Chondrocyte (in vitro differentiated cells): ENCODE data around the gene ARHGAP15. TPM values are rescaled to one million over a fixed set of nuclear protein-coding genes. Genes with fewer than 3 reads are reported as not detected.

Experiments used
- DNase-seq: peaks from one replicate; pipeline ENCODE4 v3.0.0; 2021; ENCODE audit warnings: mixed read lengths, low spot score
- H3K27ac Mint-ChIP-seq: one replicate; pipeline ENCODE4 v1.8.0; 2021; ENCODE audit warnings: mild to moderate bottlenecking, moderate library complexity, mixed read lengths; ENCODE audit not compliant: unreplicated experiment
- H3K27me3 Mint-ChIP-seq: 2 replicates; pipeline ENCODE4 v1.8.0; 2021; ENCODE audit warnings: low read depth, mixed read lengths
- H3K36me3 Mint-ChIP-seq: 2 replicates; pipeline ENCODE4 v1.8.0; 2021; ENCODE audit warnings: low read depth, mixed read lengths
- H3K4me1 Mint-ChIP-seq: 2 replicates; pipeline ENCODE4 v1.8.0; 2021; ENCODE audit warnings: low read depth, mild to moderate bottlenecking, mixed read lengths
- H3K4me3 Mint-ChIP-seq: one replicate; pipeline ENCODE4 v1.8.0; 2021; ENCODE audit warnings: mild to moderate bottlenecking, moderate library complexity, mixed read lengths; ENCODE audit not compliant: unreplicated experiment
- H3K9me3 Mint-ChIP-seq: 2 replicates; pipeline ENCODE4 v1.8.0; 2021; ENCODE audit warnings: low read depth, mixed read lengths
- total RNA-seq: library from RNA; stranded (reverse); gene quantifications from 3 replicates; pipeline ENCODE4 v1.2.1, GENCODE V29; 2021
- TF ChIP-seq, protein P1 (sequence below): fragments of 200-600 bp; sonication (generic); IDR thresholded peaks from 2 replicates; pipeline ENCODE4 v1.5.0; 2021; ENCODE audit warnings: antibody characterized with exemption, mild to moderate bottlenecking, moderate library complexity

Gene ARHGAP15
- total RNA-seq, 1 donor from 2014 or later, result 0.42 TPM

DNA sequence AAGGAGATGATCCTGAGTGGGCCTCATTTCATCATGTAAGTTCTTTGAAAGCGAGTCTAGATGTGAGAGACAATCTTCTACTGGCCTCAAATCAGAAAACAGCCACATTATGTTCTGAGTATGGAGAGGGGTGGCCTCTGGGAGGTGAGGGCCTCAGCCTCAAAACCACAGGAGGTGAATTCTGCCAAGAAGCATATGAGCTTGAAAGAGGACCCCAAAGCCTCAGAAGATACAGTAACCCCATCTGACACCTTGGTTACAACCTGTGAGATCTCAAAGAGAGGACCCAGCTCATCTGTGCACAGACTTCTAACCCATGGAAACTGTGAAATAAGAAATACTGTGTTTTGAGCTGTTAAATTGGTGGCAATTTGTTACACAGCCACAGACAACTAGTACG is 200.1 kb downstream of the ARHGAP15 start:
- Mint-ChIP-seq H3K36me3 (no peaks in the 10 kb centered on the region), H3K4me3 (no peak overlapping the region), H3K27me3 (no peaks in the 10 kb centered on the region), H3K9me3 (peaks cover 4% of the 10 kb centered on the region), H3K4me1 (peaks cover under 1% of the 10 kb centered on the region), H3K27ac (no peak overlapping the region)
- no peak for DNase-seq
- TF ChIP-seq, protein P1, sequence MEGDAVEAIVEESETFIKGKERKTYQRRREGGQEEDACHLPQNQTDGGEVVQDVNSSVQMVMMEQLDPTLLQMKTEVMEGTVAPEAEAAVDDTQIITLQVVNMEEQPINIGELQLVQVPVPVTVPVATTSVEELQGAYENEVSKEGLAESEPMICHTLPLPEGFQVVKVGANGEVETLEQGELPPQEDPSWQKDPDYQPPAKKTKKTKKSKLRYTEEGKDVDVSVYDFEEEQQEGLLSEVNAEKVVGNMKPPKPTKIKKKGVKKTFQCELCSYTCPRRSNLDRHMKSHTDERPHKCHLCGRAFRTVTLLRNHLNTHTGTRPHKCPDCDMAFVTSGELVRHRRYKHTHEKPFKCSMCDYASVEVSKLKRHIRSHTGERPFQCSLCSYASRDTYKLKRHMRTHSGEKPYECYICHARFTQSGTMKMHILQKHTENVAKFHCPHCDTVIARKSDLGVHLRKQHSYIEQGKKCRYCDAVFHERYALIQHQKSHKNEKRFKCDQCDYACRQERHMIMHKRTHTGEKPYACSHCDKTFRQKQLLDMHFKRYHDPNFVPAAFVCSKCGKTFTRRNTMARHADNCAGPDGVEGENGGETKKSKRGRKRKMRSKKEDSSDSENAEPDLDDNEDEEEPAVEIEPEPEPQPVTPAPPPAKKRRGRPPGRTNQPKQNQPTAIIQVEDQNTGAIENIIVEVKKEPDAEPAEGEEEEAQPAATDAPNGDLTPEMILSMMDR, result no peak

DNA sequence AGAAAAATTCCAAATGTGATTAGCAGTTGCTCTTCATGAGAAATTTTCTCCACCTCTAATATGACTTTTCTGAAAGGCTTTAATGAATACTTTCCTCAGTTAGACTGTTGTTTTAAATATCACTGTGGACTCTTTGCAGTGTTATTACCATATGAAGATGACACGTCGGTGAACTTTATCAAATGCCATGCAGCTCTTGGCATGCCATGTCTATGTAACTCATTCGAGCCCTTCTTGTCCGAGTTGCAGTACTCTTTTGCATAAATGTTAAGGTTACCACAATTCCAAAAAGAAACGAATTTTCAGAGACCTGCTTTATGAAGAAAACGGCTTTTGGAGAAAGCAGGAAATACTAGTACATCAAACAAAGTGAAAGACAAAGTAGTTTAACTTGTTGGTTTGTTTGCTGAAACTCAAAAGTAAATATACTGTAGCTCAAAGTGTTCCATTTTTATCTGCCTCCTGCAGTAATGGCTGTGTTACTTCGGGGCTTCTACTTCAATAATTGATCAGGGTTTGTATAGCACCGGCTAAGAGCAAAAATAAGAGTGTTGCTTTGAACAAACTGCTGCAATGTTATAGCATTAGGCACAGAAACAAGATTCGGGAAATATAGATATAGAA is 204.1 kb downstream of the ARHGAP15 start:
- Mint-ChIP-seq H3K4me3 (no peak overlapping the region), H3K4me1 (peaks cover 15% of the 10 kb centered on the region), H3K27me3 (no peaks in the 10 kb centered on the region), H3K36me3 (no peaks in the 10 kb centered on the region), H3K9me3 (no peaks in the 10 kb centered on the region), H3K27ac (no peak overlapping the region)
- TF ChIP-seq, protein P1, result no peak
- DNase-seq, result no peak

DNA sequence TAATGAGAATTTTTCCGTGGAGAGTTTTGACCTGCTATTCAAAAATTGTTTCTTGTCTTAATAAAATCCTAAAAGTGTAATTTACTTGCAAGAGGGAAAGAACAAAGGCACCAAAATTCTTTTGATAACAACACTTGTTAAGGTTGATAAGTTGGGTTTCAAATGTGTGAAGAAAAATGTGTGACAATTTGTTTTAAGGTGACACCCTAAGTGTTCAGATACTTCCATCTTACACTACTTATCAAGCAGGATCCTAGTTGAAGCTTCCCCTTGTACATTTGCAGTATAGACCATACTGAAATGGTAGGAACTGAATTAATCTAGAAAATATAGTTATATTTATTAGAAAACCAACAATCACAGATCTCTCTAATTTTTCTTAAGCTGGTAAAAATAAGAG is 204.6 kb downstream of the ARHGAP15 start:
- Mint-ChIP-seq H3K4me1 (peaks cover 15% of the 10 kb centered on the region), H3K27ac (no peak overlapping the region), H3K36me3 (no peaks in the 10 kb centered on the region), H3K9me3 (no peaks in the 10 kb centered on the region), H3K27me3 (no peaks in the 10 kb centered on the region), H3K4me3 (no peak overlapping the region)
- no peak for DNase-seq
- TF ChIP-seq, protein P1, result no peak

DNA sequence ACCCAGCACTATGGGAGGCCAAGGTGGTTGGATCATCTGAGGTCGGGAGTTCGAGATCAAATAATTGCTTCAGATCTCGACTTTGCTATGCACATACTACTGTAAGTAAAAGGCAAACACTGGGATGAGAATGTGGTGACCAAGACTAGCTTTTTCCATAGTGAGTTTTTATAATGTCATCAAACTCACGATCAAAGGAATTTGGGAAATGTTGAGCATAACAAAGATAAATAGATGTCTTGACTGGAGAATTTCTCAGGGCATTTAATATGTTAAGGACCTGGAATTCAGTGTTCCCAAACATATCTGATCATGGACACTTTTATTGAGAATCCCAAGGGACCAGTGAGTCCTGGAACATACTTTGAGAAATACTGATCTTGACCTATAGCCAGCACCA is 205.6 kb downstream of the ARHGAP15 start:
- H3K9me3 Mint-ChIP-seq, result no peaks in the 10 kb centered on the region
- DNase-seq, result no peak

DNA sequence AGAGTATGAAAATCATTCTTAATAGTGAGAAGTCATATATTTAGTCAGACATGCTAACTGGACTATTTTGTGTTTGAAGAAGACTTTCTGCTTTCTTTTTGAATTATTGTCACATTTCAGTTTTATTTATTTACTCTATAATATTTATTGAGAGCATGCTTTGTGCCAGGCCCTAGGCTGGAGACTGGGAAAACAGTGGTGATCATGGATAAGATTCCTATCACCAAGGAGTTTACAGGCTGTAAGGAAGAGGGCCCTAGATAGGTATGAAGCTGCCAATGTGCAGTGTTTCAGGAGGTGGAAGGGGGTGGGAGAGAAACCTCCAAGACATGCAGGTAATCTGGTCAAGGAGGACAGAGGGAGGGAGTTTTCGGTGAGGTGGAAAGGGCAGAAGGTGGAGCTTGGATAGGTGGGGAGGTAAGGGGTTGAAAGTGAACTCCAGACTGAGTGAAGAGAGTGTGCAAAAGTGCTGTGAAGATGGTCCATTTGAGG is 207.5 kb downstream of the ARHGAP15 start:
- H3K9me3 Mint-ChIP-seq, result no peaks in the 10 kb centered on the region
- no peak overlapping the region for H3K4me3 Mint-ChIP-seq
- no peaks in the 10 kb centered on the region for H3K36me3 Mint-ChIP-seq
- no peak for DNase-seq
- TF ChIP-seq, protein P1, result no peak
- H3K27me3 Mint-ChIP-seq, result no peaks in the 10 kb centered on the region
- peaks cover 15% of the 10 kb centered on the region for H3K4me1 Mint-ChIP-seq
- no peak overlapping the region for H3K27ac Mint-ChIP-seq

More for the DNA sequence above, 205.6 kb downstream of the ARHGAP15 start:
- no peaks in the 10 kb centered on the region for H3K27me3 Mint-ChIP-seq
- no peaks in the 10 kb centered on the region for H3K36me3 Mint-ChIP-seq
- H3K27ac Mint-ChIP-seq, result peak overlapping the region; percentile 28
- H3K4me3 Mint-ChIP-seq, result no peak overlapping the region
- TF ChIP-seq, protein P1, result no peak
- peaks cover 15% of the 10 kb centered on the region for H3K4me1 Mint-ChIP-seq
